ENCODE measurements around the gene BRIP1.

The BRIP1 gene

GRCh38 chr17:61757168-61757567, 106.2 kb downstream of the BRIP1 start:
- DNase-seq (ENCODE audit: low read depth), result no peak

DNA sequence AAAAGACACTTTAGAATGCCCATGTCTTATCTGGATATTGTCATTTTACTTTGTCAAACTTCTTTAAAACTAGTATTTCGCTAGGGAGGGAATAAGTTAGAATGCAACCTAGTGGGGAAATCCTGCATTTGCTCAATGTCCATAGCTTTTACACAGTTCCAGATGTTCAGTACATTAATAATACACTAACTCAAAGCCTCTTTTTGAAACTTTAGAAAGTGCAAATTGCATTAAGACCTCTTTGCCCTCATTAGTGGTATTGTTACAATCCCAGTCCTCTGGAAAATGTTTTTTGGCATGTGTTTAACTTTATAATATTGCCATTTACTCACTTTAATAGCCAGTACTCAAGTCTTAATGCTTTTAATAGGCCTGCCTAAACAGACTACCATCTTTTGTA, 106.8 kb downstream of the BRIP1 start:
- DNase-seq (ENCODE audit: low read depth), result no peak

GRCh38 chr17:61755668-61756067, 107.7 kb downstream of the BRIP1 start:
- DNase-seq (ENCODE audit: low read depth), result no peak

GRCh38 chr17:61755078-61755477, 108.2 kb downstream of the BRIP1 start:
- no peak for DNase-seq (ENCODE audit: low read depth)

DNA sequence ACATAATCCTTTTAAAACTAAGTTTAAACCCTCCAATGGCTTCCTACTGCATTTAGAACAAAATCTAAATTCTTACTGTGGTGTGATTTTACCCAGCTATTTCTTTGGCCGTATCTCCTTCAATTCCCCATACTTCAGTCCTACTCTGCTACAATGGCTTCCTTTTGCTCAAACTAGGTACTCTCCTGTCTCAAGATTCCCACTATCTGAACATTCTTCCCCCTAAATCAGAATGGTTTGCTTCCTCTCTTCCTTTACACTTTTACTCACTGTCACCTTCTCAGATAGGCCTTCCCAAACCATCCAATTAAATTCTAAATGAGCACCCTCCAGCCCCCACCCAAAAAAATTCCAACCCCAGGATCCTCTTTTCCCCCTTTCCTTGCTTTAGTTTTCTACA, 109.2 kb downstream of the BRIP1 start:
- no peak for DNase-seq (ENCODE audit: low read depth)

- DNase-seq (ENCODE audit: low read depth), result no peak
Measured at GRCh38 chr17:61753696-61754095, 109.6 kb downstream of the BRIP1 start.

DNA sequence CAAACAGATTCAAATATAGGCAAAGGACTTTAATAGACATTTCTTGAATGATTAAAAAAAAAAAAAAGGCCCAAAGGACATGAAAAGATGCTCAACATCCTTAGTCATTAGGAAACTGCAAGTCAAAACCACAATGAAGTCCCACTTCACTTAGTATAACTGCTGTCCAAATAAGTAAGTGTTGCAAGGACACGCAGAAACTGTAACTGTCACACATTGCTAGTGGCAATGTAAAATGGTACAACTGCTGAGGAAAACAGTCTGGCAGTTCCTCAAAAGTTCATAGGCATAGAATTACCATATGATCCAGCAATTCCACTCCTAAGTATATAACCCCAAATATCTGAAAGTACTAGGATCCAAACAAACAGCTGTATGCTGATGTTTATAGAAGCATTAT, 112.7 kb downstream of the BRIP1 start:
- DNase-seq (ENCODE audit: low read depth), result no peak

DNA sequence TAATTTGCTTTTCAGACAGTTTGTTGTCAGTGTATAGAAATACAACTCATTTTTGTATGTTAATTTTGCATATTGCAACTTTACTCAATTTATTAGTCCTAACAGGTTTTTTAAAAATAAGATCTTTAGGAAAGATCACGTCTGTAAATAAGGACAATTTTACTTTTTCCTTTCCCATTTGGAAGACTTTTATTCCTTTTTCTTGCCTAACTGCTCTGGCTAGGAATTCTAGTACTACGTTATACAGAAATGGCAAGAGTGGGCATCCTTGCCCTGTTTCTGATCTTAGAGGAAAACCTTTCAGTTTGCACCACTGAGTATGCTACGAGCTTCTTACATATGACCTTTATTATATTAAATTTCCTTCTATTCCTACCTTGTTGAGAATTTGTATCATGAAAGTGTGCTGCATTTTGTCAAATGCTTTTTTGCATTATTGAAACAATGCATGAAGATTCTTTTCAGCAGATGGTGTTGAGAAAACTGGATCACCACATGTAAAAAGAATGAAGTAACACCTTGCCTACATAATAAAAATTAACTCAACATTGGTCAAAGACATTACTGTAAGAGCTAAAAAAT, 113.4 kb downstream of the BRIP1 start:
- DNase-seq (ENCODE audit: low read depth), result no peak

- no peak for DNase-seq (ENCODE audit: low read depth)
Measured at GRCh38 chr17:61746248-61746985, 116.9 kb downstream of the BRIP1 start.

- no peak for DNase-seq (ENCODE audit: low read depth)
Measured at GRCh38 chr17:61744804-61745203, 118.5 kb downstream of the BRIP1 start.

DNA sequence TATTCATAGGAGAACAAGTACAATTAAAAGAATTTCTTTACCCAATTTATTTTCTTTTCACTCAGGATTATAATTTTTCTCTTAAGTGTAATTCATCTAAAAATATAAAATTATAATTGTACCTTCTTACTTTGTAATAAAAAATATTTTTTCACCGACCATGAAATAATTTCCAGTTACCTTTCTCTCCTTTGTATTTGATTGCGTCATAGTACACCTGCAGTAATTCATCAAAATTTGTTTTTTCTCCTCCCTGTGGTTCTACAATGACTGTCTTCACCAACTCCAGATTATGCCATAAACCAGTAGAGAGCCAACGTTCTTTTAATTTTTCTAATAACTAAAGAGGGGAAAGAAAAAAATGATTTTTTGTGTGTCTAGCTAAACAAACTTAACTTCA, 119.1 kb downstream of the BRIP1 start:
- no peak for DNase-seq (ENCODE audit: low read depth)

- DNase-seq (ENCODE audit: low read depth), result no peak
Measured at GRCh38 chr17:61743766-61744165, 119.6 kb downstream of the BRIP1 start.

DNA sequence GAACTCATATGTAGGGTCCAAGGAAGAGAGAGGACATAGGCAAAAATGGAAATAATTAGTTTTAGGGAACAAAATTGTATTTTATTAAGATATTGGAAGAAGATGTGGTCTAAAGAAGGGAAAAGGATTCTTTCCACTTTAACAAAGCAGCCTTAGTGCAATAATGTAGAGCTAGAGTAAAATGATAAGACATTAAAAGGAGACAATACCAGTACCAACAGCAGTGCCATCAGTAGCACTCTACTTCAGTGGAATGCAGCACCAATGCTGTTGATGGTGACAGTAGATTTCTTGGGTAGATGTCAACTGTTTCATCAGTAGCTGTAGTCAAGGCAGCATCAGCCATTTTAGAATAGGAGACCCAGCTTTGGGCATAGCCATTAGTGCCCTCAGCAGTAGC, 124.3 kb downstream of the BRIP1 start:
- DNase-seq (ENCODE audit: low read depth), result no peak

- DNase-seq (ENCODE audit: low read depth), result no peak
Measured at GRCh38 chr17:61738249-61738648, 125.1 kb downstream of the BRIP1 start.

GRCh38 chr17:61737820-61738219, 125.5 kb downstream of the BRIP1 start:
- no peak for DNase-seq (ENCODE audit: low read depth)

DNA sequence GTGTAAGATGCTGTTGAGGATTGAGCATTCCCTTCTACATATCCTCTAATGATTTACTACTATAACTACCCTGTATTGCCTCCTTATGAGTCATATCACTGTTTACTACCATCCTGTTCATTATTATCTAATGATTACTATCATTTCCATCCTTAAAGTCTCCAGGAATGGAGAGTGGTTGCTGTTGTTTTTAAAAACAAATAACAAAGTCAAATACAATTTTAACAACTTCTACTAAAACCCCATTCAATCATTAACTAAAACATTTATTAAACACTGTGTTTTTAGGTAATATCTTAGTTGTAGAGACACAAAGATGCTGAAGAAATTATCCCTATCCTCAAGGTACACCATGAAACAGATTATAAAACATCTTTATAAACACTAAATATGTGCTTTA, 126.9 kb downstream of the BRIP1 start:
- no peak for DNase-seq (ENCODE audit: low read depth)

GRCh38 chr17:61735807-61736206, 127.5 kb downstream of the BRIP1 start:
- no peak for DNase-seq (ENCODE audit: low read depth)

DNA sequence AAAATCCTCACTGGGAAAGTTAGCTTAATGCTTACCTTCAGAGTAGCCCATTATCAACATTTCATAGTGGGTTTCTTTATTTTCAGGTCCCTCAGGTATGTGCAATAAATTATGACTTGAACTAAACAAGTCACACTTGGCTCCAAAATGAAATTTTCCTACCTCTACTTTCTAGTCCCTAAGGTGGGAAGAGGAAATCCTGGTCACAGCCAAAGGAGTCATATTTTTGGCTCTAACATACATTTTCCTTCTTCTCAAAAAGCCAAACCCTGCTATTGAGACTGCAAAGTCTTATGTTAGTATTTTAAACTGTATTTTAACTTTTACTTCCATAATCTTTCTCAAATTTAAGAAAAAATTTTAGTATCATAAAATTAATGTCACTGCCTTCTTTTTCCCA, 128.9 kb downstream of the BRIP1 start:
- no peak for DNase-seq (ENCODE audit: low read depth)

GRCh38 chr17:61734012-61734411, 129.3 kb downstream of the BRIP1 start:
- no peak for DNase-seq (ENCODE audit: low read depth)

GRCh38 chr17:61733021-61733420, 130.3 kb downstream of the BRIP1 start:
- no peak for DNase-seq (ENCODE audit: low read depth)

GRCh38 chr17:61732169-61732568, 131.2 kb downstream of the BRIP1 start:
- DNase-seq (ENCODE audit: low read depth), result no peak

DNA sequence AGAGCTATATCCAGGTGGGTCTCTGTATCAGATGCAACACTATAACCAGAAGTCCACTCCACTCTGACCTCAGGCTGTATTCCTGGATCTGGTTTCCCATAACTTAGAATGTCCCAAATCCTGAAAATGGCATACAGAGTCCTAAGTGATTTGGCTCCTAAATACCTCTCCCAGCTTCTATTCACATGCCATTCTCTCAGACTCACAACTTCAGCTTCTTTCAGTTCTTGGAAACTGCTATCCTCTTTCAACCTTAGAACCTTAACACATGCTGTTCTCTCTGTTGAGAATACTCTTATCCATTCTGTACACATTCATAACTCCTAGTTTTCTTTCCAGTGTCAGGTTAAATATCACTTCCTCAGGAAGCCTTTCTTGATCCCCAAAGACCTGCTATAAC, 132.0 kb downstream of the BRIP1 start:
- DNase-seq (ENCODE audit: low read depth), result no peak

- DNase-seq (ENCODE audit: low read depth), result no peak
Measured at GRCh38 chr17:61729690-61730268, 133.5 kb downstream of the BRIP1 start.

Data from T-helper 22 cell (primary cell).